Esophagus mucosa (tissue), 1 donor: ENCODE measurements around the gene NDUFB8. TPM values are rescaled to one million over a fixed set of nuclear protein-coding genes. Genes with fewer than 3 reads are reported as not detected.
"Not testable (repeated sequence)": the region's sequence is repeated elsewhere in the genome, so short reads cannot be mapped to it uniquely, and the experiment has no call there.

Experiments
- ATAC-seq: fragments of 200-7000 bp; cut with Tn5 transposase; one replicate; pipeline ENCODE4 v1.9.1; 2020
- total RNA-seq: library from RNA; stranded (reverse); gene quantifications from one replicate; pipeline ENCODE4 v1.2.4, GENCODE V29; 2023
- donor health status: DM: yes; HTN: yes; CAD: no.

NDUFB8 gene
- 144 TPM for total RNA-seq

- peak; percentile 85 for ATAC-seq
Measured at GRCh38 chr10:100529475-100530298, at the start of gene NDUFB8. NDUFB8 (minus strand) TSS chr10:100529871; CDS start chr10:100529851, 20 bp downstream.

DNA sequence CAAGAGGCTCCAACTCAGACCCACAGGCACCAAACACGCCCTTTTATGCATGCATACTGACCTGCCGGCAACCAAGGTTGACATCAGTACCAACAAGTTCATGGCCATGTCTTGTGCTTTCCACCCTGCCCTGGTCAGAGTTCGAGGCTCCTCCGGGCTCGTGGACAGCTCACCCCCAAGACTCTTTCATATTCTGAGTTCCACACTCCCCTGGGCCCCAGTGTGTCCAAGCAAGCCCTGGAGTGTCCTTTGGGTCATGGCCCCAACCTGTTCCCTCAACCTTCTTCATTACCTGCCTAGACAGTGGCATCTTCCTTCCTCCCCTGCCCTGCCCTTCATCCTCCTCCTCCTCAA, 46.6 kb upstream of the NDUFB8 start:
- ATAC-seq, result no peak

DNA sequence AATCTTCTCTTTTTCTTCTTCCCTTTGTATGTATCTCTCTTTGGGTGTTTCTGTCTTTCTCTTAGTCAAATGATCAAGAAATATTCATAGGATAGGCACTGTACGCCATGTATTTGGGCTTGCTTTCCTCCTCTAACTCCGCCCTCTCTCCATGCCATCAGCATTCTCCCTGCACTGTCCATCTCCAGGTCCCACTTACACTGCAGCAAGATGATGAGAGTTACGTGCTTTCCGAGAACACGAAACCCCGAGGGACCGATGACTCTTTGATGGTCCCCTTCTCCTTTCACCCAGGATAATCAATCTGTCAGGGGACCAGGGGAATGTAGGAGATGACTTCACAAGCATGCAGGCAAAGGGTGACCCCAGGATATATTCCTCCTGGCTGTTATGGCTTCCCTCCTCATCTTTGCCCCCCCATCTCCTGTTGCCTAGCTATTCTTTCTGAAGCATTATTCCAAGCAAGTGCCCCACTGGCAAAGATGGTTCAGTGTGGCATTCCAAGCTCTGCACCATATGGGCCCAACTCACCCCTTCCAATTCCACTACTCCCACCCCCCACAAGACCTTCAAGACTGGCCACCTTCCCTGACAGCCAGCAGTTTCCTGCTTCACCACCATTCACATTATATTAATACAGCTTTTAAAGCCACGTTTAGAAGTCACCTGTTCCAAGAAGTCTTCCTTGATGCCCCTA, 46.1 kb upstream of the NDUFB8 start:
- no peak for ATAC-seq

- not testable (repeated sequence) for ATAC-seq
Measured at GRCh38 chr10:100575146-100575545, 45.5 kb upstream of the NDUFB8 start.

DNA sequence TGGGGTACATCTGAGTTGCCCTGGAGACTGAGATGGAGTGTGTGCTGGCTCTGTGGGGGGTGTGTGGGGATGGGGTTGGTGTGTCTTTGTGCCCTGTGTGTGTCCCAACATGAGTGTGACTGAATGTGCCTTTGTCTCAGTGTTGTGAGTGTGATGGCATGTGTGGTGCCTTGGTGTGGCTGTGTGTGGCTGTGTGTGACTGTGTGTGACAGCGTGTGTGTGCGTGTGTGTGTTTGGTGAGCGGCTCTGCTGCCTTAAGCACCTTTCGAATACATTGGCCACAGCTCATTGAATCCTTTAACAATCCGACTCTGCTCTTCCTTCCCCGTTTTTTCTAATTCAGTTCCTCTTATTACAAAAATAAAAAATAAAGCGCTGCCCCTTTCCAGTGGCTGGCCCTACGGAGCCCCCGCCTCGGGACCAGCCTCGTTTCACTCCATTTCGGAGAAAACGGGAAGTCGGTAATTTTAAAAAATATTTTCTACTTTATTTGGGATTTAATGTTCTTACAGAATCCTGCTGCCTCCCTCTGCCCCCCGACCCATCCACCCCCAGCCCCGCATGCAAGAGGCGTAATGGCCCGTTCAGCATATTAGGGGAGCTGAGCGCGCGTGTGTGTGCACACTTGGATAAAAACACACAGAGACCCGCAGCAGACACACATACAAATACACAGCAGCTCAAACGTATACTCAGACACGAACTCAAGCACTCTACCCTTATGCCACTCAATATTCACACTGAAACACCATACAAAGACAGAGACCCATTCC, 41.6 kb upstream of the NDUFB8 start:
- ATAC-seq, result no peak

DNA sequence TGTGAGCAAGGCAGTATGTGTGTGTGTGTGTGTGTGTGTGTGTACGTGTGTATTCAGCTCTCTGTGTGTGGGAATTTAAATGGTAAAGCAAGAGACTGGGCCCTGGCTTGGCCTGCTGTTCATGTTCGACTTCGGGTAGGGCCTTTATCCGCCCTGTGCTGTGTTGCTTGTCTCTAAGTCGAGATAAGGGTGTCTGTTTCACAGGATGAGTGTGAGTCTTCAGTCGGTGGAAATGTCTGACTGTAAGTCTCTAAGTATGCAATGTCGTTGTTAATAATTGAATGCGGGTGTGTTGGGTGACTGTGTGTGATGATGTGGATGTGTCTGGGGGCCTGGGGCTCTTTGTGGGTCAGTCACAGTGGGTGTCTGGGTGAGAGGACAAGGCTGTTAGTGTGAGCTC, 40.8 kb upstream of the NDUFB8 start:
- ATAC-seq, result no peak

- no peak for ATAC-seq
Measured at GRCh38 chr10:100569687-100570481, 40.2 kb upstream of the NDUFB8 start.

- no peak for ATAC-seq
Measured at GRCh38 chr10:100568912-100569311, 39.2 kb upstream of the NDUFB8 start.

DNA sequence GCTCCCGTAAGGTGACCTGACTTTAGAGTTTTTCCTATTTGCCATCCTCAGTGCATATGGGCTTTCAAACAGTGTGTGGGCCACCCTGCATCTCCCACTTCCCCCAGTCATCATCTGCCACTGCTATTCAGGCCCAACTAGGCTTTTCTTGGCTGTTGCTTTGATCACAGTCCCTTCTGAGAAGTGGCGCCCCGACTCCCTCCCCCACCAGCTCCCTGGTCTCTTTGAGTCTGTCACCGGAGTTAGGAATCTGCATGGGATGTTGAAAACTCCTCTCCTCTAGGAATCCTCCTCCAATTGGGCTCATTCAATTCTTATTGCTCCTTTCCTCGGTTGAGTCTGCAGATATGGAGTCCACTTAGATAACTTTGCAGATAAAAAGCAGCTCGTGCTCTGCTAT, 38.2 kb upstream of the NDUFB8 start:
- ATAC-seq, result no peak

GRCh38 chr10:100567249-100567648, 37.6 kb upstream of the NDUFB8 start:
- ATAC-seq, result no peak

DNA sequence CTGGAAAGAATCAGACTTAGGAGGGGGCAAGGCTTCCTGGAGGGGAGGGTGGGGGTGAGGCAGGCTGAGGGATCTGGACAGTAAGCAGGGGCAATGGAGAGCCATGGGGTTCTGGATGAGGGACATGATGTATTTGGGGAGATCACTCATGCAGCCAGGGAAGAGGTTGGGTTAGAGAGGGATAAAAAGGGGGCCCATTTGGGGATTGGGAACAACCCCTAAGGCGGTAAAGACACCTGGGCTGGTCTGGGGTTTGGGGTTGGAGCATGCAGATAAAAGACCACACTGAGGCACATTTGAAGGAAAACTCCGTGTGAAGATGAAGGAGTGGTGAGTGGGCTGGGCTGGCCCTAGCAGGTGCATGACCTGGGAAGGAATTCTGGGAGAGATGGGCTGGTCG, 36.9 kb upstream of the NDUFB8 start:
- ATAC-seq, result no peak

GRCh38 chr10:100565206-100565985, 35.7 kb upstream of the NDUFB8 start:
- no peak for ATAC-seq

- ATAC-seq, result peak; percentile 84
Measured at GRCh38 chr10:100562008-100562672, 32.5 kb upstream of the NDUFB8 start.

DNA sequence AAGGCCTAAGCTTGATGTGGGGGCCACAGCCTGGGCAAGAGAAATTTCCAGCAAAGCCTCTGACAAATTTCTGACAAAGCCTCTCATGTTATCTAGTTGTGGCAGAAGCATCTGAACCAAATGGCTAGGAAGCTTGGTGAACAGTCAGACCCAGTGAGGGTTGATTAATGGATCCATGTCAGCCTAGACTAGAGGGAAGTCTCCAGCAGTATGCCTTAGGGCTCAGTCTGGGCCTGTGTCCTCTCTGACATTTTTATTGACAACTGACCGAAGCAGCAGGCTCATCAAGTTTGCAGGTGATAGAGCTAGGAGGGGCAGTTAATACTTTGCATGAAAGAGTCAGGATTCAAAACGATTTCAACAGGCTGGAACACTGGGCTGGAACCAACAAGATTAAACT, 31.3 kb upstream of the NDUFB8 start:
- no peak for ATAC-seq

- no peak for ATAC-seq
Measured at GRCh38 chr10:100560248-100560647, 30.6 kb upstream of the NDUFB8 start.

GRCh38 chr10:100554902-100555301, 25.2 kb upstream of the NDUFB8 start:
- no peak for ATAC-seq

GRCh38 chr10:100553929-100554328, 24.3 kb upstream of the NDUFB8 start:
- ATAC-seq, result no peak

- no peak for ATAC-seq
Measured at GRCh38 chr10:100551738-100552137, 22.1 kb upstream of the NDUFB8 start.

GRCh38 chr10:100551196-100551595, 21.5 kb upstream of the NDUFB8 start:
- no peak for ATAC-seq

GRCh38 chr10:100544950-100545349, 15.3 kb upstream of the NDUFB8 start:
- ATAC-seq, result no peak

DNA sequence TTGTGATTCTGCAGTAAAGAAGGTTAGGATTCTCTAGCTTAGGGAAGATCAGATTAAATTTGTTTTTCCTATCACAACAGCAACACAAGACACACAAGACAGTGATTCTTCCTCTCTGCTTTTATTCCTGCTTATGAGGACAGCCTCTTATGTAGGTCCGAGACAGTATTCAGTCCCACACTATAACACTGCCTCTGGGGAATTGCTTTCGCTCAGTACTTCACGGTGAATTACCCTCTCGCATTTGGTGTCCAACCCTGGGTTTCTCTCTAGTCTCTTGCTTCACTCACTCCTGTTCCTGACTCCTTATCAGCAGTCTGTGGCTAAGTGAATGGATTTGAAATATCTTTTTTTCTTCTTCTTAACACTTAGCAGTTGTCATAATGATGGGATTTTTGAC, 7.8 kb upstream of the NDUFB8 start:
- no peak for ATAC-seq
